Measurements from ENCODE around the gene FAM162A.
A peak's percentile ranks its signal among the peaks of the same experiment; 100 is the strongest.
"Not testable (repeated sequence)": the region's sequence is repeated elsewhere in the genome, so short reads cannot be mapped to it uniquely, and the experiment has no call there.

The FAM162A gene, protein sequence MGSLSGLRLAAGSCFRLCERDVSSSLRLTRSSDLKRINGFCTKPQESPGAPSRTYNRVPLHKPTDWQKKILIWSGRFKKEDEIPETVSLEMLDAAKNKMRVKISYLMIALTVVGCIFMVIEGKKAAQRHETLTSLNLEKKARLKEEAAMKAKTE

DNA sequence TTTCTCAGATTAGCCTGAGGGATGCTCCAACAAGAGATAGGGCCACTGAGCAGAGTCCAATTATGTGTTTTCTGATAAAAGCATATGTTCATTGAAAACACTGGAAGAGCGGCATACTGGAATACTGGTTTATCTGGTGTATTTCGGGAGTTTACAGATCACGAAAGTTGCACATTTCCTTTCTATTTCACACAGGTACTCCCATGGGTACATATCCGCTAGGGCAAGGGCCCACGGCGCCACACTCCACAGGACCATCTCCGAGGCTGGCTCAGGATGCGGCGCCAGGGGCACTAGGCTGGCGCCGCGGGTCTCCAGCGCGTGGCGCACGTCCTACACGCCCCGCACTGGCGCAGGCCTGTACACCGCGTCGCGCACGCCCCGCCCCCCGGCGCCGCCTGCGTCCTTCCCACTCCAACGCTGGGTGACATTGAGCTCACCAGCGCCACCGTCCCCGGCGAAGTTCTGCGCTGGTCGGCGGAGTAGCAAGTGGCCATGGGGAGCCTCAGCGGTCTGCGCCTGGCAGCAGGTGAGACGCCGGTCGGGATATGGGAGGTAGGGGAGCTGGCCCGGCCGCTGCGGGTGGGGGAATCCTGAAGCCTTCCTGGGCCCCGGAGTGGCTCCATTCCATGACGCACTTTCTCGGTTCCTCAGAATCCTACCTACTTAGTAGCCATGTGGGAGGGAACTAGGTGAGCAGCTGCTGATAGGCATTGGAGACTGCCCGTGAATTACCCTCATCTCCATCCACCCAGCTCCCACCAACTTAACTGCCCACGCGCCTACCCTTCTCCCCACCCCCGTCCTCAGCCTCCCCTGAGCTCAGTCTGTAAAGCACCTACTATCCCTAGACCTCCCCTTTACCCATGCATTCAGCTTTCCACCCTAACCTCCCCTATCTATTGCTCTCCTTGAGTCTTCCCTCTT, at the start of gene FAM162A:
TSS of gene FAM162A (plus strand) at position 412 of the 927 bp plus-strand sequence. CDS start at position 496, 84 bp downstream.
- peak; percentile 81 to 90 for DNase-seq (ENCODE audit: extremely low read depth in 1 of 2, low read depth in 1 of 2)

DNA sequence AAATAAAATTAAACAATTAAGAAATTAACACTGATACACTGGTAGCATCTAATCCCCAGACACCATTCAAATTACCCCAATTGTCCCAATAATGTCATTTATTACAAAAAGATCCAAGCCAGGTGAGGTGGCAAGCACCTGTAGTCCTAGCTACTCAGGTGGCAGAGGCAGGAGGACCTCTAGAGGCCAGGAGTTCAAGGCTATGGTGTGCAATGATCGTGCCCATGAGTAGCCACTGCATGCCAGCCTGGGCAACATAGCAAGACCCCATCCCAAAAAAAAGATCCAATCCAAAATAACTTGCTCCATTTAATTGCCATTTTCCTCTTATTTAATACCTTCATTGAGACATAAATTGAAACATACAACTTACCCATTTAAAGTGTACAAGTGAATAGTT, 41.2 kb upstream of the FAM162A start:
- no peak for DNase-seq (ENCODE audit: extremely low read depth in 1 of 2, low read depth in 1 of 2)

DNA sequence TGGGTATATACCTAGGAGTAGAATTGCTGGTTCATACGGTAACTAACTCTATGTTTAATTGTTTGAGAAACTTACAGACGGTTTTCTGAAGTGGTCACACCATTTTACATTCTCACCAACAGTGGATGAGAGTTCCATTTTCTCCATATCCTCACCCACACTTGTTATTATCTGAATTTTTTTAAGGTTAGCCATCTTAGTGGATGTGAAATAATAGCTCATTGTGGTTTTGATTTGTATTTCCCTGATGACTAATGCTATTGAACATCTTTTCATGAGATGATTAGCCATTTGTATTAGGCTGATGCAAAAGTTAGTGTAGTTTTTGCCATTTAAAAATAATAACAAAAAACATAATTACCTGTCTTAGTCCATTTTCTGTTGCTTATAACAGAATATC, 40.3 kb upstream of the FAM162A start:
- DNase-seq (ENCODE audit: extremely low read depth in 1 of 2, low read depth in 1 of 2): no peak

DNA sequence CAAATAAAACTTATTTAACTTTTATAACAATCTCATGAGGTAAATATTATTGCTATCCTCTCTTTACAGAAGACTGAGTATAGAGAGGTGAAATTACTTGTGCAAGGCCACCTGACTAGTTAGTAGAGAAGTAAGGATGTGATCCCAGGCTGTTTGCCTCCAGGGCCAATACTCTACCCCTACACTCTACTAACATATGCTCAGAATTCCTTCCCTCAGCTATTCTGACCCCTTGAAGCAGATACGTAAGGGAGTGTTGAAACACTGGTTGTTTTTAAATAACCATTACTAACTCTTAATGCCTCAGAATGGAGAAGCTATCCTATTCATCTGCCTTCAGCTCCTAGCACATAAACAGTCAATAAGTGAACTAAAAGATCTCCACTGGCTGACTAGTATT, 34.8 kb upstream of the FAM162A start:
- DNase-seq (ENCODE audit: extremely low read depth in 1 of 2, low read depth in 1 of 2): no peak

DNA sequence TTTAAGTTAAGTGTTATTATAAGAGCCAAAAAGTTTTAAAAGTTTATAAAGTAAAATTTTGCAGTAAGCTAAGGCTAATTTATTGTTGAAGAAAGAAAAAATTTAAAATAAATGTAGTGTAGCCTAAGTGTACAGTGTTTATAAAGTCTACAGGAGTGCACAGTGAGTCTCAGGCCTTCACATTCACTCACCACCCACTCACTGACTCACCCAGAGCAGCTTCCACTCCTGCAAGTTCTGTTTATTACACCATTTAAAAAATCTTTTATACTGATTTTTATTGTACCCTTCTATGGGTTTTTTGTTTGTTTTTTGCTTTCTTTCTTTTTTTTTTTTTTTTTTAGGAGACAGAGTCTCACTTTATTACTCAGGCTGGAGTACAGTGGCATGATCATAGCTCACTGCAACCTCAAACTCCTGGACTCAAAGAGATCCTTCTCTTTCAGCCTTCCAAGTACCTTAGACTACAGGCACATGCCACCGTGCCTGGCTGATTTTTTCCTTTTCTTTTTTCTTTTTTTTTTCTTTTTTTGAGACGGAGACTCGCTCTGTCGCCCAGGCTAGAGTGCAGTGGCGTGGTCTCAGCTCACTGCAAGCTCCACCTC, 33.1 kb upstream of the FAM162A start:
- DNase-seq (ENCODE audit: extremely low read depth in 1 of 2, low read depth in 1 of 2): no peak

DNA sequence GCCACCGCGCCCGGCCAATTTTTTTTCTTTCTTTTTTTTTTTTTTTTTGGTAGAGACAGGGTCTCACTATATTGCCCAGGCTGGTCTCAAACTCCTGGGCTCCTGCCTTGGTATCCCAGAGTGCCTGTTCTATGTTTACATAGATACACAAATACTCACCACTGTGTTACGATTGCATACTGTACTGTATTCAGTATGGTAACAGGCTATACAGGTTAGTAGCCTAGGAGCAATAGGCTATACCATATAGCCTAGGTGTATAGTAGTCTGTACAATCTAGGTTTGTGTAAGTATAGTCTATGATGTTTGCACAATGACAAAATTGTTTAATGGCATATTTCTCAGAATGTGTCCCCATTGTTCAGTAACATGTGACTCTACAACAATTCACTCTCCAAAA, 32.4 kb upstream of the FAM162A start:
- no peak for DNase-seq (ENCODE audit: extremely low read depth in 1 of 2, low read depth in 1 of 2)

DNA sequence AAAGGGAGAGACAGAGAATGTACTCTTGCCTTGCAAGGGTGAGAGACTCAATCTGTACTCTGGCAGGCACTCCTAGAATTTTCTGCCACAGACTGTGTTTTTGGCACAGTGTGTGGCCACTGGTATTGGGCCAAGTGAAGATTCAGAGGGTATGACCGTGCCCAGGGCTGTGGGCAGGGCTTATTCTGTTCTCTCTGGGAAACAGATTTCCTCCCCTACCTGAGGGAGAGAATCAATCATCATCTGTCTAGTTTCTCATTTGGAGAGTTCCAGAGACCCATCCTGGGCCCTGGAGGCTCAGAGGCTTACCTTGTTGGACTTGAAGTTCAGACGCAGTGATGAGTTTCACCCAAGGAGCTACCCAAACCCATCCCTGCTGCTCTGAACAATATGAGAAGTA, 30.8 kb upstream of the FAM162A start:
- DNase-seq (ENCODE audit: extremely low read depth in 1 of 2, low read depth in 1 of 2): no peak

DNA sequence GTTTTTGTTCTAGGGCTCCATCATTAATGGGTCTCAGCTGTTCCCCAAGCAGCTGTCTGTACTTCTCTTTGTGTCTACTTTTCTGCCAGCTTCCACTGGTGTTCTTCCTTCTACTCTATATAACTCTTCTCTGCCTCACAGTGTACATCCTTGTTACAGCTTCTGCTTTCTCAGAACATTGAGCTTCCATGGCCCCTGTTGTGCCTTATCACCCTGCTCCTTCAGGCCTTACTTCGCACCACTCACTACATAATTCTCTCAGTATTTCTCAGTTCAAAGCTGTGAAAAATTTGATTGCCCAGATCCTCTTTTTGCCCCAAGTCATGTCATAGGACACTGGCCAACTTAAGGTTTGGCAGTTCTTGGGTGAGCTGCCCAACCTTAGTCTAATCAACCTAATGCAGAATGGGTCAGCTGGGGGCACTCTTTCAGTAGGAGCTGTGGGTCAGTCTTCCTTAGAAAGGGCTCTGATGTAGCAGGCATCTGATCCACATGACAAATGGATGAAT, 30.0 kb upstream of the FAM162A start:
- no peak for DNase-seq (ENCODE audit: extremely low read depth in 1 of 2, low read depth in 1 of 2)

DNA sequence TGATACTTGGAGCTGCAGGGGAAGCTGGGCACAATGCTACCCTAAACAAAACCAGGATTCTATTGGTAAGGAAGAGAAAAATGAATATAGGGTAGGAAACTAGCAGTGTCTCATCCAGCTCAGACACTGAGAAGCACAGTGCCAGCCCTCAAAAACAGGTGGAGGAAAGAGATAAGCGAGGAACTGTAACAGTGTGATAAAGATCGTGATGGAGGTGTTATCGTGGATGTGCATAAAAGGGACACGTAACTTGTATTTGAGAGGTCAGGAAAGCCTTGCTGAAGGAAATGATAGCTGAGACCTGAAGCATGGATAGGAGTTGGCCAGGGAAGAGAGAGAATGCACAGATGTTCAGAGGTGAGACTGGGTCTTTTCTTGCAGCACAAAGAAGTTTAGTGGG, 28.4 kb upstream of the FAM162A start:
- DNase-seq (ENCODE audit: extremely low read depth in 1 of 2, low read depth in 1 of 2): no peak

DNA sequence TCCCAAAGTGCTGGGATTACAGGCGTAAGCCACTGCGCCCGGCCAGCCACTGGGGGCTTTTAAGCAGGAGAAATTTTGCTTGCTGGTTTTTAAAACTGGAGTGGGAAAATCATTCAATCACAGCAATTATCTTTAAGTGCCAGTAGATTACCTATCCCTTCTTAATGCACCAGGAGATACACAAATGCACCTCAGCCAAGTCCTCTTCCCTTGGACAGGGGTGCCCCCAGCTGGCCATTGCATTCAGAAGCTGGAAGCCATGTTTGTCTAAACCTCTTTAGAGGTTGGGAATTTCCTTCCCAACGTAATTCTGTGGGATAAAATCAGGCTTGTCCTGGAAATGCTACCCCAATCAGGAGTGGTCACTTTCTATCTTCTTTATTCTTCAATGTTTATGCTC, 27.6 kb upstream of the FAM162A start:
- DNase-seq (ENCODE audit: extremely low read depth in 1 of 2, low read depth in 1 of 2): no peak

DNA sequence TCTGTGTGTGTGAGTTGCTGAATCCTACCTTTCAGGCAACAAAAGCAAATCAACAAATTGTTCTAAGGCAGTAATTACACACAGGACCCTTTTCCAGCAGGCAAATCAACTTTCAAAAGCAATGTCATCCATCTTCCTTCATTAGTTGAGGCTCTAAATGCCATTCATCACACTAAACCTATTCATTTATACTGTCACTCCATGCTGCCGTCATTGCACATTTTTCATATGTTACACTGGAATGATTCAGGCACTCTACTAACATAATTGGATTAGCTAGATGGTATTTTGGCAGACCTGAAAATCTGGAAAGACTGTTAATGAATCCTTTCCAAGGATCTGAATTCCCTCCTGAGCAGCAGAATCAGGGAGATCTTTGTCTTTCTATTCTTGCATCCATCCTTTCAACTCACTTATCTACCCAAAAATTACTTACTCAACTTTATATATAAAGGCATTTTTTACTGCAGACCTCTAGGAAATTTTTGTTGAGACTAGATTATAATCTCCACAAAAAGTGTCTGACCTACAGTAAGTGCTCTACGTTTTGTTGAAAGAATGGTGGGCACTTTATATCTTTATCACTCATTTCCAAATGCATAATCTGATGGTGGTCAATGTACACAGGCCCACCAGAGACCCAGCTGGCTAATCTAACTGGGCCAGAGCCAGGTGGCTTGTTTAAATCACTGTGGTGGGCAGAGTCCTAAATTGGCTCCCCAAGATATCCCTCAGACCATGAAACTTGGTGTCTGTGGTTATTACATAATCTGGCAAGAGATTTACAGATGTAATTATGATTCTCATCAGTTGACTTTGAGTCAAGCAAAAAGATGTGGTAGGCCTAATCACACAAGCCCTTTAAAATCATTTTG, 25.9 kb upstream of the FAM162A start:
- DNase-seq (ENCODE audit: extremely low read depth in 1 of 2, low read depth in 1 of 2): no peak

DNA sequence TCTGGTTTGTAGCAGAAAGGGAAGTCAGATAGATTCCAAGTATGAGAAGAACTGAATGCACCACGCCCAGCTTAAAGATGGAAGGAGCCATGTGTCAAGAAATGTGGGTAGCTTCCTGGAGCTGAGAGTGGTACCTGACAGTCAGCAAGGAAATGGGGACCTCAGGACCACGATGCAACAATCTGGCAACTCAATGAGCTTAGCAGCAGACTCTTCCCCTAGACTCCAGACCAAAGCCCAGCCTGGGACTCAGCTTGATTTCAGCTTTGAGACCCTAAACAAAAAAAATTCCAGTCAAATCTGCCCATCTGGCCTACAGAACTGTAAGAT, 25.3 kb upstream of the FAM162A start:
- DNase-seq (ENCODE audit: extremely low read depth in 1 of 2, low read depth in 1 of 2): no peak

DNA sequence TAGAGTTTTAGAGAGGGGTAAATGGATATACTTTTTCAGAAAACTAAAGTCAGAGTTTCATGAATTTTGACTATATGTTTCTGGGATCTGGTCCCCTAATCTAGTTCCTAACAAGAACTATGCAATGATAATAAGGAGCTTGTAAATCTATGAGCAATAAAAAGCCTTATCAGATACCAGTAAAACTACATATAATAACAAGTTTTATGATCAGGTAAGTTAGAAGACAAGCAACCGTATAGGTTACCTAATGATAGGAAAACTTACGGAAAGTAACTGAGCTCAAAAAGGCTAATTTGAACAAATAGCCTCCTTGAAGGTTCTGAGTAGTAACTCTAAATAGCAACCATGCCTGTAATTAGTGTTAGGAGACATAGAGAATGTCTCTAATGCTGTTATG, 22.0 kb upstream of the FAM162A start:
- no peak for DNase-seq (ENCODE audit: extremely low read depth in 1 of 2, low read depth in 1 of 2)

DNA sequence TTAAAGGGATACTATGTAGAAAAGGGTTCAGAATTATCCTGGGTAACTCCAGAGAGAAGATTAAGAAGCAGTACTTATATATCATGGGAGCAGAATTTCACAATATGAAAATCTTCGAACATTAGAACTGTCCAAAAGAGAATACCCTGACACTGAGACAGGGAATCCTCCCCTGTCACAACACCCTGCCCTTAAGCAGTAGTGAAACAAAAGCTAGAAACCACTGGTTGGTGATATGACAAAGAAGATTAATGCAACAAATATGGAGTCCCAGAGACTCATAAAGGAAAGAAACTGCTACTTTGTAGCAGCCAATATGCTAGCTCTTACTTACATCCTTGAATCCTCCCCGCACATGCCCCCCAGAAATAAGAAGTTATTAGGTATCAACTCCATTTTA, 19.5 kb upstream of the FAM162A start:
- no peak for DNase-seq (ENCODE audit: extremely low read depth in 1 of 2, low read depth in 1 of 2)

DNA sequence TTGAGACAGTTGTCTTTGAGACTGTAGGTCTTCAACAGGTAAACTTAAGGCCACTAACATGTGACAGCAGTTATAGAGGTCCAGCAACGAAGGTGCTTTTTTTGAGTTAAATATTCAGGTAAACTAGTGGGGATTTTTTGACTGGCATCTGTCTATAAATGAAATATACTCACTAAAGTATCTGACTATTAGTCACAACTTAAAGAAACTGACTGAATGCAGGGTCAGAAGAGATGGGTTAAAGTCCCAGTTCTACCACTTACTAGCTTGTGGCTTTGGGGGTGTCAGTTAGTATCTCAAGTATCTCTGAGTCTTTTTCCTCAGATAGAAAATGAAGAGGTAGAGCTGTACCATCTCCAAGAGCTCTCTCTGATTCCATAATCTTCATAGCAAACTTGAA, 18.9 kb upstream of the FAM162A start:
- no peak for DNase-seq (ENCODE audit: extremely low read depth in 1 of 2, low read depth in 1 of 2)

DNA sequence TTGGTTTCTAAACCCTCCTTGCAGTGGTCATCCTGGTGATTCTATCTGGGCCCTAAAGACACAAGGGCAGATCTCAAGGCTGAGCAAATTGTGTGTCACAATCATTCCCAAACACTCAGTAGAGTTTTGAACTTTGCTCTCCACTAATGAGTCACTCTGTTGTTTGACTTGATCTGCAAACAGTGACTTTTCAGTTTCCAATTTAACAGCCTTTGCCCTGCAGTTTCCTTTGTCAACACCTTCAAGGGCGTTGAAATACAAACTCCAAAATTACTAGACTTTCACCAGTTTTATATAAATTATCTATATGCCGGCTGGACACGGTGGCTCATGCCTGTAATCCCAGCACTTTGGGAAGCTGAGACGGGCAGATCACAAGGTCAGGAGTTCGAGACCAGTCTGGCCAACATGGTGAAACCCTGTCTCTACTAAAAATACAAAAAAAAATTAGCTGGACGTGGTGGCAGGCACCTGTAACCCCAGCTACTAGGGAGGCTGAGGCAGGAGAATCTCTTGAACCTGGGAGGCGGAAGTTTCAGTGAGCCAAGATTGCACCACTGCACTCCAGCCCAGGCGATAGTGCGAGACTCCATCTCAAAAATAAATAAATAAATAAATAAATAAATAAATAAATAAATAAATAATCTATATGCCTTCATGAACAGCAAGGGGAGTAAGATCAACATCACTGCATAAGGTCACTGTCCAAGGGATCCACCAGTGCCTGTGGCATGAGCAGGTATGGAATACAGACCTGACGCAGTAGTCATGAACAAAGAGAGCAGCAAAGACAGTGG, 18.2 kb upstream of the FAM162A start:
- not testable (repeated sequence) for DNase-seq (ENCODE audit: extremely low read depth in 1 of 2, low read depth in 1 of 2)

DNA sequence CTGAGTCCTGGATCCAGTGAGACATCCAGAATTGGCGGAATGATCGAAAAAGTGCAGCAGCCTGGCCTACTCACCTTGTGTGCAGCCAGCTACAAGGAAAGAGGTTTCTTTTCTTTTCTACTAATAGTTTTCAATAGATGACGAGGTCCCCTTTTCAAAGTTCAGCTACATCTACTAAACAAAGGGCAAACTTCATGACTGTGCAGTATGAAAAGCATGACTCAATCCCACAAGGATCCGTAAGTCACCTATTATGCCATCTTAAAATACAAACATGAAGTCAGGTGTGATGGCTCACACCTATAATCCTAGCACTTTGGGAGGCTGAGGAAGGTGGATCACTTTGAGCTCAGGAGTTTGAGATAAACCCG, 17.6 kb upstream of the FAM162A start:
- DNase-seq (ENCODE audit: extremely low read depth in 1 of 2, low read depth in 1 of 2): no peak

DNA sequence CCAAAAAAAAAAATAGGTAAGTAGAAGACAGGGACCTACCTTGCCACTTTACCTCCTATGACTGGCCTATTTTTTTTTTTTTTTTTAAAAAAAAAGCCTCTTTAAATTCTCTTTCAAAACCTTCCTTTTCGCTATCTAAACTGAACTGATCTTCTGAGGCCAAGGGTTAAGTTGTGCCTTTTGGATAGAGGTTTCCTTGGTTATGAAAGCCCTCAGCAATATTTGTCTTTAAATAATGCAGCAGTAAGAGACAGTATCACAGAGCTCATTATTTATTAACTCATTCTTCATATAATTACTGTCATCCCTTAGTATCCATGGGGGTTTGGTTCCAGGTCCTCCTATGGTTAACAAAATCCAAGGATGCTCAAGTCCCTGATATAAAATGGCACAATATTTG, 9.9 kb upstream of the FAM162A start:
- DNase-seq (ENCODE audit: extremely low read depth in 1 of 2, low read depth in 1 of 2): no peak

DNA sequence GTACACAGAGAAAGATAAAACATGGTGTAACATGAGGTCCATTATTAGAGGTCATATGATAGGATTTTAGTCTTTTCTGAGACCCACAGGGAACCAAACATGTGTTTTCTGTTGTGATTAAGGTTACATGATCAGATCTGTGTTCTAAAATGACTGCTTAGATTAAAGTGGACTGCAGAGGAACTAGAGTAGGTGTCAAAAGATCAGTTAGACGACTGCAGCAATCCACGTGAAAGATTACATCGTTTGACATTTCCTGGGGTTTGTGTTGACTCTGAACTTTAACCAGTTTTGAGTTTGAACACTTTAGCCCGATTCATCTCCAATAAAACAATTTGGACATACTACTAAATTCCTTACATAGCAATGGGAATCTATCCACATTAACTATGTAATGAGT, 6.0 kb upstream of the FAM162A start:
- DNase-seq (ENCODE audit: extremely low read depth in 1 of 2, low read depth in 1 of 2): no peak
